ENCODE results near the gene NAT16. TPM values are rescaled to one million over a fixed set of nuclear protein-coding genes. Genes with fewer than 3 reads are reported as not detected.
"Not testable (repeated sequence)": the region's sequence is repeated elsewhere in the genome, so short reads cannot be mapped to it uniquely, and the experiment has no call there.

The NAT16 gene
- polyA plus RNA-seq, 1 donor from 2014 or later, result 4.5 TPM

DNA sequence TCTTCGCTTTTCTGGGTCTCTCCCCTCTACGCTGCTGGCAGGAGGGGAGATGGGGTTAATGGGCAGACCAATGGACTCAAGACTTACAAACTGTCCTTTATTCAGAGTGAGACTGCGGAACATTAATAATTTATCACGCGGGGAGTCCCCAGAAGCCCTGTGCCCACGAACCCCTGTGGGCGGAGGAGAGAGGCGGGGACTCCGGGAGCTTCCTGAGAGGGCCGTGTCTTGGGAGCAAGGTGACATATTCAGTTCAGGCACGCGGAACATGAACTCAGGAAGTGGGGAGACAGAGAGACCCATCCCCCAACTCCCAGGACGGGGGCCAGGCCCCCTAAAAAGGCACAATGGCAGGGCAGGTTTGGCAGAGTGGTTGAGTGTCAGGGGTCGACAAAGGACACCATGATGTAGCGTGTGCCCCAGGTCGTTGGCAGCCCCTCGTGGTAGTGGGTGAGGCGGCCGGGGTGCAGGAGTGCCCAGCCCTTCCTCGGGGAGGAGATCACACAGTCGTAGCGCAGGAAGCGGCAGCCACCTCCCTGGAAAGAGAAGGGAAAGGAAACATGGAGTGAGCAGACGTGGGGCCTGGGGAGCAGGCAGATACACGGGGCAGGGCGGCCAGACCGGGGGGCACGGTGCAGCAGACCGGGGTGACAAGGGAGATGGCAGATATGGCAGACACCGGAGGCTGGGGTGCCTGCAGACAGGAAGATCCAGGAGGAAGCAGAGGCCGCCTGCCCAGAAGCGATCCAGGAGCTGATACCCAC is 26.0 kb upstream of the NAT16 start:
- H3K9ac ChIP-seq (ENCODE audit: low read length), result no peak overlapping the region
- H3K36me3 ChIP-seq (ENCODE audit: insufficient read depth, low read length), result no peaks in the 10 kb centered on the region
- H3K27me3 ChIP-seq (ENCODE audit: insufficient read depth, low read depth, low read length), result peaks cover 24% of the 10 kb centered on the region
- H3K9me2 ChIP-seq (ENCODE audit: insufficient read depth, low read length), result no peaks in the 10 kb centered on the region
- TF ChIP-seq EP300 (conservative IDR thresholded peaks at IDR 0.05; ENCODE audit: poor library complexity, severe bottlenecking), result no peak
- no peak for TF ChIP-seq CTCF (IDR thresholded peaks at IDR 0.05; ENCODE audit: poor library complexity, severe bottlenecking)
- TF ChIP-seq POLR2AphosphoS5 (IDR thresholded peaks at IDR 0.05), result no peak
- TF ChIP-seq TAF1 (IDR thresholded peaks at IDR 0.05; ENCODE audit: low read depth), result no peak
- TF ChIP-seq REST (IDR thresholded peaks at IDR 0.05; ENCODE audit: borderline replicate concordance), result no peak
- no peak for TF ChIP-seq EZH2 (IDR thresholded peaks at IDR 0.05; ENCODE audit: borderline replicate concordance, insufficient read depth, low read length, poor library complexity, severe bottlenecking)
- no peak for TF ChIP-seq RAD21 (conservative IDR thresholded peaks at IDR 0.05)
- TF ChIP-seq MXI1 (conservative IDR thresholded peaks at IDR 0.05; ENCODE audit: poor library complexity, severe bottlenecking), result no peak
- TF ChIP-seq SMC3 (conservative IDR thresholded peaks at IDR 0.05; ENCODE audit: poor library complexity), result no peak
- H3F3A ChIP-seq (ENCODE audit: insufficient read depth, low read length, poor library complexity, severe bottlenecking), result no peaks in the 10 kb centered on the region
- no peak overlapping the region for H3K27ac ChIP-seq (ENCODE audit: low read length)
- no peaks in the 10 kb centered on the region for H4K20me1 ChIP-seq (ENCODE audit: insufficient read depth)
- H3K4me2 ChIP-seq (ENCODE audit: low read length), result no peak overlapping the region
- H2AFZ ChIP-seq (ENCODE audit: low read depth, low read length), result no peak overlapping the region
- no peaks in the 10 kb centered on the region for H3K79me2 ChIP-seq (replicated peaks; ENCODE audit: insufficient read depth, low read length)
- H3K9me3 ChIP-seq (ENCODE audit: low read length), result no peaks in the 10 kb centered on the region
- H3K4me3 ChIP-seq (ENCODE audit: low read length), result no peak overlapping the region

- H3K9ac ChIP-seq (ENCODE audit: low read length); H3K4me3 ChIP-seq (ENCODE audit: low read length); H3K4me2 ChIP-seq (ENCODE audit: low read length); H3K36me3 ChIP-seq (ENCODE audit: insufficient read depth, low read length); H2AFZ ChIP-seq (ENCODE audit: low read depth, low read length); H4K20me1 ChIP-seq (ENCODE audit: insufficient read depth); H3K9me2 ChIP-seq (ENCODE audit: insufficient read depth, low read length); H3K79me2 ChIP-seq (replicated peaks; ENCODE audit: insufficient read depth, low read length); H3F3A ChIP-seq (ENCODE audit: insufficient read depth, low read length, poor library complexity, severe bottlenecking); H3K9me3 ChIP-seq (ENCODE audit: low read length); H3K27ac ChIP-seq (ENCODE audit: low read length): not testable (repeated sequence)
- H3K27me3 ChIP-seq (ENCODE audit: insufficient read depth, low read depth, low read length), result peaks cover 31% of the 10 kb centered on the region
These were observed 23.9 kb upstream of the NAT16 start for GRCh38 chr7:101203740-101204738.
